ENCODE results near the gene LSM14A. TPM values are rescaled to one million over a fixed set of nuclear protein-coding genes. Genes with fewer than 3 reads are reported as not detected.

The LSM14A gene
- total and polyA plus RNA-seq, 2 donors (not counting 1 experiment from before 2014, with no cell fraction given): 82.2 to 97.8 TPM

DNA sequence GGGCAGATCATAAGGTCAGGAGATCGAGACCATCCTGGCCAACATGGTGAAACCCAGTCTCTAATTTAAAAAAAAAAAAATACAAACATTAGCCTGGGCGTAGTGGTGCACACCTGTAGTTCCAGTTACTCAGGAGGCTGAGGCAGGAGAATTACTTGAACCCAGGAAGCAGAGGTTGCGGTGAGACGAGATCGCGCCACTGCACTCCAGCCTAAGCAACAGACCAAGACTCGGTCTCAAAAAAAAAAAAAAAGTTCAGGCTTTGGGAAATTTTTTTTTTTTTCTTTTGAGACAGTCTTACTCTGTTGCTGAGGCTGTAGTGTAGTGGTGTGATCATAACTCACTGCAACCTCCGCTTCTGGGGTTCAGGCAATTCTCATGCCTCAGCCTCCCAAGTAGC, 14.7 kb downstream of the LSM14A start:
- Histone ChIP-seq H3K4me3 (replicated peaks in 1 of 4; ENCODE audit: control extremely low read depth in 1 of 4, insufficient read depth in 1 of 4, low read depth in 3 of 4, low read length in 4 of 4) (no peak overlapping the region), H3K27ac (ENCODE audit: insufficient read depth, low read length) (no peak overlapping the region), H2AFZ (ENCODE audit: low read length) (no peak overlapping the region), H3K79me2 (ENCODE audit: control insufficient read depth, insufficient read depth, low read length) (peaks cover 98% of the 10 kb centered on the region), H3K9ac (ENCODE audit: insufficient read depth, low read length) (no peak overlapping the region), H3K4me1 (ENCODE audit: control insufficient read depth, extremely low read depth, insufficient read depth, low read length) (peaks cover 3% of the 10 kb centered on the region), H3K9me3 (ENCODE audit: control insufficient read depth, insufficient read depth, low read depth, low read length) (no peaks in the 10 kb centered on the region), H4K20me1 (ENCODE audit: control insufficient read depth, extremely low read depth, insufficient read depth, low read length) (peaks cover 7% of the 10 kb centered on the region), H3K27me3 (ENCODE audit: control insufficient read depth, insufficient read depth, low read length) (no peaks in the 10 kb centered on the region), H3K36me3 (ENCODE audit: control insufficient read depth, insufficient read depth, low read length) (no peaks in the 10 kb centered on the region), H3K4me2 (ENCODE audit: extremely low read depth, insufficient read depth, low read length) (no peak overlapping the region)
- DNase-seq (ENCODE audit: low read depth in 2 of 2): no peak
- TF ChIP-seq CTCF (conservative IDR thresholded peaks at IDR 0.05 in 1 of 2, IDR thresholded peaks at IDR 0.05 in 1 of 2; ENCODE audit: low read depth in 1 of 2, low read length in 2 of 2): no peak
- no peak for TF ChIP-seq EZH2 (IDR thresholded peaks at IDR 0.05; ENCODE audit: low read length, missing control alignments)

DNA sequence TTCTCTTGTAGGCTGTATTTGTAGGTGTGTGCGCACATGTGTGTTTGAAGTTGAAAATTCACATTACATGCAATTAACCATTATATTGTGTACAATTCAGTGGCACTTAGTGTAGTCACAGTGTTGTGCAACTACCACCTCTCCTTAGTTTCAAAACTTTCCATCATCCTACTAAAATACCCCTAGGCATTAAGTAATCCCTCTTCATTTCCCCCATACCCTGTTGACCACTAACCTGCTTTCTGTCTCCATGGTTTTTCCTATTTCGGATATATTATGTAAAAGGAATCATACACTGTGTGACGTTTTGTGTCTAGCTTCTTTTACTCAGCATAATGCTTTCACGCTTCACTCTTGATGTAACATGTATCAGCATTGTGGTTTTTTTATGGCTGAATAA, 16.1 kb downstream of the LSM14A start:
- no peaks in the 10 kb centered on the region for H3K9me3 ChIP-seq (ENCODE audit: control insufficient read depth, insufficient read depth, low read depth, low read length)
- H2AFZ ChIP-seq (ENCODE audit: low read length): no peak overlapping the region
- H4K20me1 ChIP-seq (ENCODE audit: control insufficient read depth, extremely low read depth, insufficient read depth, low read length): peaks cover 7% of the 10 kb centered on the region
- H3K36me3 ChIP-seq (ENCODE audit: control insufficient read depth, insufficient read depth, low read length): no peaks in the 10 kb centered on the region
- TF ChIP-seq CTCF (conservative IDR thresholded peaks at IDR 0.05 in 1 of 2, IDR thresholded peaks at IDR 0.05 in 1 of 2; ENCODE audit: low read depth in 1 of 2, low read length in 2 of 2) (no peak), EZH2 (IDR thresholded peaks at IDR 0.05; ENCODE audit: low read length, missing control alignments) (no peak)
- H3K27me3 ChIP-seq (ENCODE audit: control insufficient read depth, insufficient read depth, low read length): no peaks in the 10 kb centered on the region
- no peak overlapping the region for H3K9ac ChIP-seq (ENCODE audit: insufficient read depth, low read length)
- H3K27ac ChIP-seq (ENCODE audit: insufficient read depth, low read length): no peak overlapping the region
- DNase-seq (ENCODE audit: low read depth in 2 of 2): no peak
- H3K4me1 ChIP-seq (ENCODE audit: control insufficient read depth, extremely low read depth, insufficient read depth, low read length): peaks cover 3% of the 10 kb centered on the region
- no peak overlapping the region for H3K4me2 ChIP-seq (ENCODE audit: extremely low read depth, insufficient read depth, low read length)
- H3K4me3 ChIP-seq (replicated peaks in 1 of 4; ENCODE audit: control extremely low read depth in 1 of 4, insufficient read depth in 1 of 4, low read depth in 3 of 4, low read length in 4 of 4): no peak overlapping the region
- peaks cover 98% of the 10 kb centered on the region for H3K79me2 ChIP-seq (ENCODE audit: control insufficient read depth, insufficient read depth, low read length)

GRCh38 chr19:34189199-34189916, 17.1 kb downstream of the LSM14A start:
- H3K4me1 ChIP-seq (ENCODE audit: control insufficient read depth, extremely low read depth, insufficient read depth, low read length): peaks cover 3% of the 10 kb centered on the region
- no peak overlapping the region for H3K4me2 ChIP-seq (ENCODE audit: extremely low read depth, insufficient read depth, low read length)
- no peaks in the 10 kb centered on the region for H3K9me3 ChIP-seq (ENCODE audit: control insufficient read depth, insufficient read depth, low read depth, low read length)
- H3K36me3 ChIP-seq (ENCODE audit: control insufficient read depth, insufficient read depth, low read length): no peaks in the 10 kb centered on the region
- no peak overlapping the region for H3K4me3 ChIP-seq (replicated peaks in 1 of 4; ENCODE audit: control extremely low read depth in 1 of 4, insufficient read depth in 1 of 4, low read depth in 3 of 4, low read length in 4 of 4)
- no peak overlapping the region for H3K9ac ChIP-seq (ENCODE audit: insufficient read depth, low read length)
- no peak overlapping the region for H3K27ac ChIP-seq (ENCODE audit: insufficient read depth, low read length)
- H2AFZ ChIP-seq (ENCODE audit: low read length): no peak overlapping the region
- TF ChIP-seq CTCF (conservative IDR thresholded peaks at IDR 0.05 in 1 of 2, IDR thresholded peaks at IDR 0.05 in 1 of 2; ENCODE audit: low read depth in 1 of 2, low read length in 2 of 2) (no peak), EZH2 (IDR thresholded peaks at IDR 0.05; ENCODE audit: low read length, missing control alignments) (no peak)
- H4K20me1 ChIP-seq (ENCODE audit: control insufficient read depth, extremely low read depth, insufficient read depth, low read length): peaks cover 7% of the 10 kb centered on the region
- peaks cover 94% of the 10 kb centered on the region for H3K79me2 ChIP-seq (ENCODE audit: control insufficient read depth, insufficient read depth, low read length)
- H3K27me3 ChIP-seq (ENCODE audit: control insufficient read depth, insufficient read depth, low read length): no peaks in the 10 kb centered on the region
- peak in 1 of 2 donors; percentile 13 for DNase-seq (ENCODE audit: low read depth in 2 of 2)
